Upper lobe of right lung (tissue), 1 donor: Measurements from ENCODE around the gene WLS. TPM values are rescaled to one million over a fixed set of nuclear protein-coding genes. Genes with fewer than 3 reads are reported as not detected.
A peak's percentile ranks its signal among the peaks of the same experiment; 100 is the strongest.

ENCODE experiments used
- ATAC-seq: fragments of 200-7000 bp; cut with Tn5 transposase; one replicate; pipeline ENCODE4 v1.9.1; 2020; ENCODE audit warnings: mild to moderate bottlenecking, moderate library complexity
- DNase-seq: peaks from one replicate; pipeline ENCODE4 v3.0.0-alpha.2; 2020
- H3K27ac ChIP-seq: fragments of 200-600 bp; one replicate; pipeline ENCODE4 v1.8.0; 2022
- H3K27me3 ChIP-seq: fragments of 200-600 bp; one replicate; pipeline ENCODE4 v1.8.0; 2022; ENCODE audit warnings: mild to moderate bottlenecking
- H3K36me3 ChIP-seq: fragments of 200-600 bp; one replicate; pipeline ENCODE4 v1.8.0; 2022
- H3K4me1 ChIP-seq: fragments of 200-600 bp; one replicate; pipeline ENCODE4 v1.8.0; 2022
- H3K4me3 ChIP-seq: fragments of 200-600 bp; one replicate; pipeline ENCODE4 v1.8.0; 2022; ENCODE audit warnings: mild to moderate bottlenecking
- H3K9me3 ChIP-seq: fragments of 200-600 bp; one replicate; pipeline ENCODE4 v1.8.0; 2022
- intact Hi-C: fragments of 100-400 bp; cut with DNase I; formaldehyde crosslinking; loops from one replicate; pipeline ENCODE4 v1.11.0; 2022
- total RNA-seq: library from RNA; stranded (reverse); fragmentation: NEBNext Ultra II Directional; extraction: Animal tissue kit (Norgen Biotek cat#: 25700); gene quantifications from one replicate; pipeline ENCODE4 v1.2.1, GENCODE V29; 2021
- TF ChIP-seq, protein P1 (sequence below): fragments of 200-600 bp; IDR thresholded peaks from one replicate; pipeline ENCODE4 v1.8.0; 2022; ENCODE audit warnings: antibody characterized with exemption
- donor health status: DM: no; HTN: yes; CAD: no; lungs with severe emphysema.

Gene WLS
- total RNA-seq, 1 donor from 2014 or later: 89.8 TPM

GRCh38 chr1:68144856-68145255 lies 87.5 kb downstream of the WLS start:
- Histone ChIP-seq H3K4me1 (peaks cover 6% of the 10 kb centered on the region), H3K9me3 (no peaks in the 10 kb centered on the region), H3K27me3 (no peaks in the 10 kb centered on the region), H3K4me3 (no peak overlapping the region), H3K36me3 (peaks cover 41% of the 10 kb centered on the region), H3K27ac (no peak overlapping the region)
- intact Hi-C loops: no loop called here
- ATAC-seq: no peak
- TF ChIP-seq, protein P1, sequence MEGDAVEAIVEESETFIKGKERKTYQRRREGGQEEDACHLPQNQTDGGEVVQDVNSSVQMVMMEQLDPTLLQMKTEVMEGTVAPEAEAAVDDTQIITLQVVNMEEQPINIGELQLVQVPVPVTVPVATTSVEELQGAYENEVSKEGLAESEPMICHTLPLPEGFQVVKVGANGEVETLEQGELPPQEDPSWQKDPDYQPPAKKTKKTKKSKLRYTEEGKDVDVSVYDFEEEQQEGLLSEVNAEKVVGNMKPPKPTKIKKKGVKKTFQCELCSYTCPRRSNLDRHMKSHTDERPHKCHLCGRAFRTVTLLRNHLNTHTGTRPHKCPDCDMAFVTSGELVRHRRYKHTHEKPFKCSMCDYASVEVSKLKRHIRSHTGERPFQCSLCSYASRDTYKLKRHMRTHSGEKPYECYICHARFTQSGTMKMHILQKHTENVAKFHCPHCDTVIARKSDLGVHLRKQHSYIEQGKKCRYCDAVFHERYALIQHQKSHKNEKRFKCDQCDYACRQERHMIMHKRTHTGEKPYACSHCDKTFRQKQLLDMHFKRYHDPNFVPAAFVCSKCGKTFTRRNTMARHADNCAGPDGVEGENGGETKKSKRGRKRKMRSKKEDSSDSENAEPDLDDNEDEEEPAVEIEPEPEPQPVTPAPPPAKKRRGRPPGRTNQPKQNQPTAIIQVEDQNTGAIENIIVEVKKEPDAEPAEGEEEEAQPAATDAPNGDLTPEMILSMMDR: no peak
- DNase-seq: no peak

DNA sequence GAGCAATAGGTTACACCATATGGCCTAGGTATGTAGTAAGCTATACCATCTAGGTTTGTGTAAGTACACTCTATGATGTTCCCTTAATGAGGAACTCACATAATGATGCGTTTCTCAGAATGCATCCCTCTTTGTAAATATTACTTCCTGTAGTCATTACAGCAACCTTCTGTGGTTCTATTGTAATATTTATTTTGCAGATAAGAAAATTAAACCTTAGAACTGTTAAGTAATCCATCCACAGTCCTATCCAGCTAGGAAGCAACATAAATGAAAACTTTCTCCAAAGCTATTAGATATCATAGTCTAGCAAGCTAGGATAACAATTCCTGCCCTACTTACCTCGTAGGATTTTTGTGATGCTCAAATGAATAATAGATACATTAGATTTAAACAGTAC lies 88.7 kb downstream of the WLS start:
- no peak for DNase-seq
- Histone ChIP-seq H3K36me3 (peaks cover 29% of the 10 kb centered on the region), H3K27ac (no peak overlapping the region), H3K27me3 (no peaks in the 10 kb centered on the region), H3K9me3 (no peaks in the 10 kb centered on the region), H3K4me3 (no peak overlapping the region), H3K4me1 (peaks cover 6% of the 10 kb centered on the region)
- no peak for ATAC-seq
- intact Hi-C loops: no loop called here
- TF ChIP-seq, protein P1: no peak

DNA sequence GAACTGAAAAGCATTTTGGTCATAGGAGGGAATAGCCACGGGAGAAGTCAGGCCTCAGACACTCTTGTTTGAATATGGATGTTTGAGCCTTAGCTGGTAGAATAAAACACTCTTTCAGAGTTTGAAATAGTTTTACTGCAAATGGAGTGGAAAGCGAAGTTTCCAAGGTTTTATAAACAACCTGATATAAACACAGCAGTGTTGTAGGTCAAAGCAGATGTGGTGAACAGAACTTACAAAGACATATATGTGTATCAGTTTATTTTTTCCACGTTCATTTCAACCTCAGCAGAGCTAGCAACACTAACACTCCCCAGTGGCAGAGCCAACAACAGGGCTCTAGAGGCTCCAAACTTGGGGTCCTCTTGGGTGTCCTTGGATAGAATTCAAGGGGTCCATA lies 89.9 kb downstream of the WLS start:
- intact Hi-C loops: no loop called here

GRCh38 chr1:68142036-68142435 lies 90.3 kb downstream of the WLS start:
- ATAC-seq: peak; percentile 26
- peaks cover 31% of the 10 kb centered on the region for H3K36me3 ChIP-seq

More for the DNA sequence above, 89.9 kb downstream of the WLS start:
- no peaks in the 10 kb centered on the region for H3K27me3 ChIP-seq
- TF ChIP-seq, protein P1: no peak
- H3K4me1 ChIP-seq: peaks cover 6% of the 10 kb centered on the region
- no peaks in the 10 kb centered on the region for H3K9me3 ChIP-seq
- peaks cover 27% of the 10 kb centered on the region for H3K36me3 ChIP-seq
- H3K27ac ChIP-seq: peak overlapping the region; percentile 48
- DNase-seq: no peak
- ATAC-seq: no peak
- H3K4me3 ChIP-seq: no peak overlapping the region

GRCh38 chr1:68141071-68142021 lies 91.0 kb downstream of the WLS start:
- intact Hi-C loops: no loop called here
- Histone ChIP-seq H3K27ac (peak overlapping the region; percentile 48), H3K27me3 (no peaks in the 10 kb centered on the region), H3K4me1 (peaks cover 6% of the 10 kb centered on the region), H3K36me3 (peaks cover 31% of the 10 kb centered on the region), H3K9me3 (no peaks in the 10 kb centered on the region), H3K4me3 (no peak overlapping the region)
- ATAC-seq: peak; percentile 62
- TF ChIP-seq, protein P1: no peak
- DNase-seq: no peak

More at GRCh38 chr1:68142036-68142435, 90.3 kb downstream of the WLS start:
- no peak for DNase-seq
- intact Hi-C loops: no loop called here
- H3K27ac ChIP-seq: peak overlapping the region; percentile 48
- peaks cover 6% of the 10 kb centered on the region for H3K4me1 ChIP-seq
- H3K27me3 ChIP-seq: no peaks in the 10 kb centered on the region
- TF ChIP-seq, protein P1: no peak
- H3K4me3 ChIP-seq: no peak overlapping the region
- H3K9me3 ChIP-seq: no peaks in the 10 kb centered on the region
